HFF-Myc (cell line): ENCODE measurements around the gene CYRIA.

Experiments used
- DNase-seq: peaks from one replicate; pipeline ENCODE4 v3.0.0-alpha.2; 2011; ENCODE audit warnings: low read depth; ENCODE audit errors: extremely low read depth
- H3K4me3 ChIP-seq: replicated peaks from 2 replicates; pipeline ENCODE4 v1.5.1; 2011; ENCODE audit warnings: low read depth, mild to moderate bottlenecking, control low read depth, low read length
- CTCF ChIP-seq: IDR thresholded peaks from 2 replicates; pipeline ENCODE4 v1.5.1; 2012; ENCODE audit warnings: mild to moderate bottlenecking, low read depth, low read length, control low read depth; ENCODE audit errors: missing control alignments

Gene CYRIA

DNA sequence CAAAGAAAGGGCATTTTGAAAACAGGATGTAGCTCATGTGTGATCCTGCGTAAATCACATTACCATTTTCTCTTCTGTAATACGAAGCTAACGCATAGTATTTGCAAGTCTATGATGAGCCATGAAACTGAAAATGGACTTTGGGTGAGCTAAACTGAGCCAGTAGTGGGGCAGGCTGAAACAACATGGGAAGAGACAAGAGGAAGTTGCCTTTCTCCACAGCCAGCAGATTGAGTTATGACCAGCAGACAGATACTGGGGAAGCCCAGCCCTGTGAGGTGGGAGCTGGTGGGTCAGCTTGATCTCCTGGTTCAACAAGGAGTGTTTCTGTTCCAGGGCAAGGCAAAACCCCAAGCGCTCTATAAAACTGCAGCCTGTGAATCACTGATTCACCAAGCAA, 11.8 kb downstream of the CYRIA start:
- no peak for TF ChIP-seq CTCF
- DNase-seq: no peak
- no peak overlapping the region for H3K4me3 ChIP-seq

DNA sequence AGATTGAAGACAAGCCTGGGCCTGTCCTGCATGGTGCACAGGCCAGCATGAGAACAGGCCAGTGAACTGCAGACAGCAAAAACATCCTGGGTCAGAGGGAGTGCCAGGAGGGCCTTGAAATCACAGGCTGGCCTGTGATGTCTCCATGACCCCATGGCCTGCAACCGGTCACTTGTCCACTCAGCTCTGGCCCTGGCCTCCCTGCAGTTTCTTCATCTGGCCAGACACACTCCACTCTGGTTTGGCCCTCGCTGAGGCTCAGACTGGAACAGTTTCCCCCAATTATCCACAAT, 12.6 kb downstream of the CYRIA start:
- DNase-seq: no peak
- TF ChIP-seq CTCF: no peak
- no peak overlapping the region for H3K4me3 ChIP-seq

GRCh38 chr2:16652296-16653082, 13.1 kb downstream of the CYRIA start:
- no peak overlapping the region for H3K4me3 ChIP-seq
- no peak for TF ChIP-seq CTCF
- DNase-seq: no peak

DNA sequence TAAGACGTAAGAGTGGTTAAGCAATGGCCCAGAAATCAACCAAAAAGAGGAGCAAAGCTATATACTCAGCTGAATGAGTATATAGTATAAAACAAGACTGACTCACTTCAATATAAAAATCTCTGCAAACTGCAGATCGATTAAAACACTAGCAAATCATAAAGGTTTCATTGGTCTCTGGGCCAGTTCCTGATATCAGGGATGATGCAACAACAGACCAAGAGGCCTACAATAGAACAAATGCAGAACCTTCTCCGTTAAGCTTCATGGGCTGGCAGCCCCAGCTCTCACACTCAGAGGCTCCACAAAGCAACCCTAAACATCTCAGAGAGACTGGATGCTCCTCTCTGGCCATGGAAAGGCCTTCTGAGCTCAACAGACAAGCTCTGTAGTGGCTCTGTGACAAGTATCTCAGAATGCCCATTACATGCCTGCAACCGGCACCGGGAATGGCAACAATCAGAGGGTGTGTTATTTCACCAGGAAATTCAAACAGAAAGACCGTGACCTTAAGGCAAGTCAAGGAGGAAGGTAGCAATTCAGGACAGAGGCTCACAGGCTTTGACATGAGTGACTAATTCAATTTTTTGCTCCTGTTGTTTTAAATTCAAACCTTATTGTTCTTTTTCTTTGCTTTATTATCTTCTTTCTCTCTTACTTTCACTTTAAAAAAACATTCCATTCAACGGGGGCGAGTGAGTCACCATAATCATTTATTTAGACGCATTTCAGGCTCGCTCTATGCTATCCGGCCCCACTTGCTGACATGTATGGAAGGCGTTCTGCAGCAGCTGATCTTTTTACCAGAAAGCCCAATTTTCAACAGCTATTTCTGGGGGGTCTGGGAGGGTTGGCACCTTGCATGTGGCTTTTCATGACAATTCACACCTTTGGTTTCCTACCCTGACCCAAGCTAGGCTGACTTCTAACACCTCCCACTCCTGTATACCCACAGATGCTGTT, 15.1 kb downstream of the CYRIA start:
- no peak for DNase-seq
- no peak for TF ChIP-seq CTCF
- H3K4me3 ChIP-seq: no peak overlapping the region

DNA sequence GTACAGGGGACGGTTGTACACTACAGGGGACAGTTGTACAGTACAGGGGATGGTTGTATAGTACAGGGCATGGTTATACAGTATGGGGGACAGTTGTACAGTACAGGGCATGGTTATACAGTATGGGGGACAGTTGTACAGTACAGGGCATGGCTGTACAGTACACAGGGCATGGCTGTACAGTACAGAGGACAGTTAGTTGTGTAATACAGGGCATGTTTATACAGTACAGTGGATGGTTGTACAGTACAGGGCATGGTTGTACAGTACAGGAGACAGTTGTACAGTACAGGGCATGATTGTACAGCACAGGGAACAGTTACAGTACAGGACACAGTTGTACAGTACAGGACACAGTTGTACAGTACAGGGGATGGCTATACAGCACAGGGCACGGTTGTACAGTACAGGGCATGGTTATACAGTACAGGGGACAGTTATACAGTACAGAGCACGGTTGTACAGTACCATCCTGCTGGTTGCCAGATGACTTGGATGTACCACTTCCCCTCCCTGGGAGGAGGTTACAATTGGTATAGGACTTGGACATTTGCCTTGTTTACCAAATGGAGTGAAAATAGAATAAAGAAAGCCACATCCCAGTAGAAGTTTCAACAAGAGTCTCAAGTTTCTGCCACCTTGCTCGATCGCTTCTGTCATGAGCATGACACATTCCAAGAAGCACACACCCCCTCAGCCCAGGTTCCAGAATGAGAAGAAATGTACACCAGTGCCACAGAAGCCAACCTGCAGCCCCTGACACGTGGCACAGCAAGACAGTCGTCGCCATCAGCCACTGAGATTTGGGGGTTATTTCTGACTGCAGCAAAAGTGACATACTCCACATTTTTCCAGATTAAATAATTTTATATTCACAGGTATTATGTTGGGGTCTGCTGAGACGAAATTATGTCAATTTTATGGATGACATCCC, 16.0 kb downstream of the CYRIA start:
- no peak overlapping the region for H3K4me3 ChIP-seq
- TF ChIP-seq CTCF: no peak
- no peak for DNase-seq

DNA sequence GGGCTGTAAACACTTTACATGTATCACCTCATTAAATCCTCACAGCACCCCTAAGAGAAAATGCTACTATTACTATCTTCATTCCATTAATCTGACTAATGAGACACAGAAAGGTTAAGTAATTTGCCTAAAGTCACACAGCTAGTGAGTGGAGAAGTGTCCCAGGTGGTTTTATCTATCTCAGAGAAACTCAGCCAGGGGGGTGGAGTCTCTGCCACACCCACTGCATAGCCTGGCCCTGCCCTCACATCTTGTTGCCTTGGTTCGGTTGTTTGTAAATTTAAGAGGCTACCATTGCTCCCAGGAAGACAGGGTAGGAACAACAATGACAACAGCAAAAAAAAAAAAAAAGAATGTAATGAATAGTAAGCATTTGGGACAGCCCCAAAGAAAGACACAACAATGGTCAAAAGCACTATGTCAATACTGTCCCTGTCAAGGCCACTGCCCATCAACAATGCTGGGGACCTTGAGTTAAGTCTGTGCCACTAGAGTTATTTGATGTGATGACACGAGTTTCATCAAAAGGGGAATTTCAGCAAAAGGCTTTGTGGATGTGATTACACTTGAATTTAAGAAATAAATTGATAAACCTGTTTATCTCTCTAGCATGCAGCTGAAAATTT, 17.5 kb downstream of the CYRIA start:
- TF ChIP-seq CTCF: no peak
- DNase-seq: no peak
- no peak overlapping the region for H3K4me3 ChIP-seq
